Naive thymus-derived CD4-positive, alpha-beta T cell (primary cell): Measurements from ENCODE around the gene ZDHHC15. TPM values are rescaled to one million over a fixed set of nuclear protein-coding genes. Genes with fewer than 3 reads are reported as not detected.
"Not testable (repeated sequence)": the region's sequence is repeated elsewhere in the genome, so short reads cannot be mapped to it uniquely, and the experiment has no call there.

Source experiments
- ATAC-seq: fragments of 150-1000 bp; cut with Tn5 transposase; 2 replicates; pipeline ENCODE4 v1.10.0; 2021; ENCODE audit warnings: mild to moderate bottlenecking, moderate library complexity
- CTCF ChIA-PET: fragments of 350-600 bp; sonication (Branson Sonifier 250); formaldehyde crosslinking; loops from one replicate; lab custom pipeline; 2021; ENCODE audit warnings: antibody characterized with exemption; lab: Charles Lee
- POLR2A ChIA-PET: fragments of 350-600 bp; sonication (Branson Sonifier 250); formaldehyde crosslinking; loops from one replicate; lab custom pipeline; 2021; ENCODE audit warnings: antibody characterized with exemption, inconsistent platforms; lab: Charles Lee
- DNase-seq, 9 donors: peaks; one replicate each; pipeline versions ENCODE4 v3.0.0 to v3.0.0-alpha.2; 2020 to 2022; ENCODE audit warnings: mixed read lengths in 1 of 9
- H3K27ac ChIP-seq: one replicate; pipeline ENCODE4 v1.7.0; 2013; ENCODE audit warnings: mild to moderate bottlenecking, low read depth, low read length, moderate library complexity
- H3K27me3 ChIP-seq, 2 donors: one replicate each; pipeline ENCODE4 v1.7.0; 2013; ENCODE audit warnings: low read length in 2 of 2, mild to moderate bottlenecking in 2 of 2, moderate library complexity in 2 of 2; ENCODE audit not compliant: control insufficient read depth in 2 of 2, insufficient read depth in 2 of 2
- H3K36me3 ChIP-seq, 3 experiments: 1 replicate in 2 of 3; 2 replicates in 1 of 3; pipeline ENCODE4 v1.7.0; 2013; ENCODE audit warnings: low read length in 3 of 3, mild to moderate bottlenecking in 3 of 3, moderate library complexity in 1 of 3; ENCODE audit not compliant: insufficient read depth in 3 of 3, control insufficient read depth in 2 of 3
- H3K4me1 ChIP-seq, 2 donors: one replicate each; pipeline ENCODE4 v1.7.0; 2013; ENCODE audit warnings: low read length in 2 of 2, mild to moderate bottlenecking in 2 of 2, moderate library complexity in 1 of 2; ENCODE audit not compliant: control insufficient read depth in 2 of 2, insufficient read depth in 2 of 2
- H3K4me3 ChIP-seq: 2 replicates; pipeline ENCODE4 v1.7.0; 2013; ENCODE audit warnings: mild to moderate bottlenecking, low read length
- H3K9me3 ChIP-seq, 3 experiments: 1 replicate in 2 of 3; 2 replicates in 1 of 3; pipeline ENCODE4 v1.7.0; 2013; ENCODE audit warnings: low read length in 3 of 3; ENCODE audit not compliant: control insufficient read depth in 2 of 3
- H3K27ac Mint-ChIP-seq, 9 donors: one replicate each; pipeline ENCODE4 v1.8.0; 2020 to 2022; ENCODE audit warnings: mixed read lengths in 9 of 9, mild to moderate bottlenecking in 8 of 9, moderate library complexity in 5 of 9, inconsistent platforms in 2 of 9
- H3K27me3 Mint-ChIP-seq, 5 donors: one replicate each; pipeline ENCODE4 v1.8.0; 2021 to 2022; ENCODE audit warnings: mixed read lengths in 5 of 5, mild to moderate bottlenecking in 1 of 5
- H3K36me3 Mint-ChIP-seq, 5 donors: one replicate each; pipeline ENCODE4 v1.8.0; 2020 to 2022; ENCODE audit warnings: mixed read lengths in 5 of 5, mild to moderate bottlenecking in 3 of 5, inconsistent platforms in 1 of 5
- H3K4me1 Mint-ChIP-seq, 7 donors: one replicate each; pipeline ENCODE4 v1.8.0; 2020 to 2022; ENCODE audit warnings: mixed read lengths in 7 of 7, mild to moderate bottlenecking in 3 of 7, inconsistent platforms in 1 of 7
- H3K4me3 Mint-ChIP-seq, 10 donors: one replicate each; pipeline ENCODE4 v1.8.0; 2020 to 2022; ENCODE audit warnings: mild to moderate bottlenecking in 10 of 10, mixed read lengths in 10 of 10, moderate library complexity in 6 of 10, inconsistent platforms in 2 of 10
- H3K9me3 Mint-ChIP-seq, 11 donors: one replicate each; pipeline ENCODE4 v1.8.0; 2020 to 2022; ENCODE audit warnings: mixed read lengths in 11 of 11, mild to moderate bottlenecking in 4 of 11, inconsistent platforms in 1 of 11, moderate library complexity in 1 of 11
- intact Hi-C, 2 donors: fragments of 100-400 bp; cut with micrococcal nuclease; formaldehyde crosslinking; loops; one replicate each; pipeline ENCODE4 v1.15.1; 2023
- polyA plus RNA-seq, 2 donors: library from polyadenylated mRNA; unstranded; fragments of 300-500 nt; fragmentation: Illumina TruSeq; gene quantifications; one replicate each; pipeline ENCODE4 v1.2.3, GENCODE V29; 2021
- total RNA-seq, 6 experiments: library from RNA in 5 of 6; stranded (reverse) in 5 of 6; gene quantifications; 1 replicate in 5 of 6; 2 replicates in 1 of 6; pipeline ENCODE4 v1.2.3 and lab custom pipeline; 2021 to 2026

The ZDHHC15 gene
- total and polyA plus RNA-seq, 7 experiments from 2014 or later: 0.16 to 0.84 (median 0.56) TPM; not detected in 1

- POLR2A ChIA-PET, H3K4me3 Mint-ChIP-seq, H3K27ac ChIP-seq, H3K4me1 Mint-ChIP-seq, H3K4me3 ChIP-seq, H3K36me3 ChIP-seq, ATAC-seq, H3K4me1 ChIP-seq, H3K27me3 Mint-ChIP-seq, DNase-seq, H3K27me3 ChIP-seq, intact Hi-C loops, H3K9me3 ChIP-seq, CTCF ChIA-PET, H3K27ac Mint-ChIP-seq: not testable (repeated sequence)
- Mint-ChIP-seq H3K9me3 (peaks cover 2 to 55% (median 23%) of the 10 kb centered on the region in 11 donors), H3K36me3 (peaks cover 0 to 16% (median 7%) of the 10 kb centered on the region in 5 donors)
Observed at GRCh38 chrX:75461780-75462179, 61.1 kb downstream of the ZDHHC15 start.

GRCh38 chrX:75421688-75422230 is 101.1 kb downstream of the ZDHHC15 start:
- Mint-ChIP-seq H3K36me3 (peaks cover 0 to 12% (median 0%) of the 10 kb centered on the region in 5 donors), H3K27me3 (no peaks in the 10 kb centered on the region), H3K9me3 (peaks cover 0 to 3% (median 0%) of the 10 kb centered on the region in 11 donors), H3K4me3 (no peak overlapping the region), H3K4me1 (peaks cover 0 to 1% (median 0%) of the 10 kb centered on the region in 7 donors), H3K27ac (no peak overlapping the region)
- intact Hi-C loops: no loop called here
- Histone ChIP-seq H3K36me3 (no peaks in the 10 kb centered on the region), H3K4me3 (no peak overlapping the region), H3K27ac (no peak overlapping the region), H3K9me3 (no peaks in the 10 kb centered on the region), H3K27me3 (no peaks in the 10 kb centered on the region), H3K4me1 (no peaks in the 10 kb centered on the region)
- DNase-seq (no peak), ATAC-seq (no peak)
- CTCF ChIA-PET: no interaction called here
- POLR2A ChIA-PET: no interaction called here

GRCh38 chrX:75407153-75407552 is 115.7 kb downstream of the ZDHHC15 start:
- CTCF ChIA-PET, H3K27me3 ChIP-seq, H3K4me1 Mint-ChIP-seq, DNase-seq, H3K27ac ChIP-seq, H3K4me1 ChIP-seq, POLR2A ChIA-PET, H3K9me3 ChIP-seq, H3K4me3 ChIP-seq, ATAC-seq, H3K27ac Mint-ChIP-seq, H3K27me3 Mint-ChIP-seq, H3K4me3 Mint-ChIP-seq, H3K36me3 ChIP-seq, intact Hi-C loops: not testable (repeated sequence)
- Mint-ChIP-seq H3K9me3 (peaks cover 2 to 64% (median 19%) of the 10 kb centered on the region in 11 donors), H3K36me3 (peaks cover 0 to 47% (median 23%) of the 10 kb centered on the region in 5 donors)

GRCh38 chrX:75390470-75390869 is 132.4 kb downstream of the ZDHHC15 start:
- DNase-seq (no peak), ATAC-seq (no peak)
- intact Hi-C loops: no loop called here
- ChIA-PET POLR2A (no interaction called here), CTCF (no interaction called here)
- Histone ChIP-seq H3K36me3 (no peaks in the 10 kb centered on the region), H3K4me3 (no peak overlapping the region), H3K27me3 (no peaks in the 10 kb centered on the region), H3K27ac (no peak overlapping the region), H3K9me3 (no peaks in the 10 kb centered on the region), H3K4me1 (no peaks in the 10 kb centered on the region)
- H3K27ac Mint-ChIP-seq: no peak overlapping the region
- no peaks in the 10 kb centered on the region for H3K27me3 Mint-ChIP-seq
- no peaks in the 10 kb centered on the region for H3K4me1 Mint-ChIP-seq
- peaks cover 0 to 52% (median 16%) of the 10 kb centered on the region in 5 donors for H3K36me3 Mint-ChIP-seq
- no peak overlapping the region for H3K4me3 Mint-ChIP-seq
- peaks cover 3 to 71% (median 15%) of the 10 kb centered on the region in 11 donors for H3K9me3 Mint-ChIP-seq

- H3K9me3 ChIP-seq: no peaks in the 10 kb centered on the region
- ATAC-seq: no peak
- ChIA-PET CTCF (no interaction called here), POLR2A (no interaction called here)
- H3K36me3 ChIP-seq: no peaks in the 10 kb centered on the region
- Mint-ChIP-seq H3K27ac (no peak overlapping the region), H3K36me3 (peaks cover 0 to 4% (median 0%) of the 10 kb centered on the region in 5 donors), H3K4me3 (no peak overlapping the region), H3K4me1 (no peaks in the 10 kb centered on the region), H3K9me3 (peaks cover 0 to 15% (median 0%) of the 10 kb centered on the region in 11 donors), H3K27me3 (no peaks in the 10 kb centered on the region)
- no peaks in the 10 kb centered on the region for H3K4me1 ChIP-seq
- no peak for DNase-seq
- no peaks in the 10 kb centered on the region for H3K27me3 ChIP-seq
- intact Hi-C loops: no loop called here
- H3K4me3 ChIP-seq: no peak overlapping the region
- H3K27ac ChIP-seq: no peak overlapping the region
Observed at GRCh38 chrX:75369721-75370120, 153.1 kb downstream of the ZDHHC15 start.

GRCh38 chrX:75366861-75367260 is 156.0 kb downstream of the ZDHHC15 start:
- H3K4me1 ChIP-seq: no peaks in the 10 kb centered on the region
- CTCF ChIA-PET: no interaction called here
- no peak overlapping the region for H3K27ac Mint-ChIP-seq

More at GRCh38 chrX:75366861-75367260, 156.0 kb downstream of the ZDHHC15 start:
- ATAC-seq (no peak), DNase-seq (no peak)
- Histone ChIP-seq H3K27ac (no peak overlapping the region), H3K4me3 (no peak overlapping the region), H3K36me3 (no peaks in the 10 kb centered on the region), H3K9me3 (no peaks in the 10 kb centered on the region), H3K27me3 (no peaks in the 10 kb centered on the region)
- intact Hi-C loops: no loop called here
- Mint-ChIP-seq H3K4me3 (no peak overlapping the region), H3K9me3 (peaks cover 0 to 29% (median 5%) of the 10 kb centered on the region in 11 donors), H3K27me3 (no peaks in the 10 kb centered on the region), H3K4me1 (no peaks in the 10 kb centered on the region), H3K36me3 (peaks cover 0 to 13% (median 0%) of the 10 kb centered on the region in 5 donors)
- POLR2A ChIA-PET: no interaction called here
